ENCODE results near the gene PLEKHF1. TPM values are rescaled to one million over a fixed set of nuclear protein-coding genes. Genes with fewer than 3 reads are reported as not detected.

Gene PLEKHF1
- total and polyA plus RNA-seq, 7 donors, result 5.1 to 119 (median 60.2) TPM

DNA sequence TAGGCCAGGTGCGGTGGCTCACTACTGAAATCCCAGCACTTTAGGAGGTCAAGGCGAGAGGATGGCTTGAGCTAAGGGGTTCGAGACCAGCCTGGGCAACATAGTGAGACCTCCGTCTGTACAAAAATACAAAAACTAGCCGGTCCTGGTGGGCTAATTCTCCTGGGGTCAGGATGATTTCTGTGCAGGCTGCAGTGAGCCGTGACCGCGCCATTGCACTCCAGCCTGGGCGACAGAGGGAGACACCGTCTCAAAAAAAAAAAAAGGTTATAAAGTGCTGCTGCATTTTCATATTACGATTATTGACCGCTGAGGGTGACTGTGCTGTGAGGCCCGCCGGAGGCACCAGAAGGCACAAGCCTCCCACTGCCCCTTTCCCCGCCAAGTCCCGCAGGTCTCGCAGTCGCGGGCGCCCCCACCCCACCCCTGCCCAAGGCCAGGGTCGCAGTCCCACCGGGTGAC lies 477 bp upstream of the PLEKHF1 start:
- Histone ChIP-seq H3K27ac (peak overlapping the region; percentile 86), H3K4me1 (peaks cover 53% of the 10 kb centered on the region), H3K4me3 (peak overlapping the region; percentile 75), H3K36me3 (ENCODE audit: insufficient read depth in 1 of 2, low read depth in 1 of 2) (no peaks in the 10 kb centered on the region), H3K27me3 (ENCODE audit: insufficient read depth in 3 of 3, low read length in 2 of 3) (no peaks in the 10 kb centered on the region), H3K9me3 (no peaks in the 10 kb centered on the region)
- ATAC-seq, result peak in 2 of 4 donors; percentile 23 to 30
- no peak for DNase-seq
- WGBS, 3 donors, result 18 to 30% (median 29%) methylated on average over 18 to 22 of the region's 22 CpGs
- TF ChIP-seq CTCF (IDR thresholded peaks at IDR 0.05), result peak; percentile 32
- intact Hi-C loops (cut with DNase I), result loop anchor here (2.0 to 5.0 kb wide), 2 partner anchors 30 to 53 kb away; partner anchors contain the start of gene C19orf12 (in 1 of the 2)

DNA sequence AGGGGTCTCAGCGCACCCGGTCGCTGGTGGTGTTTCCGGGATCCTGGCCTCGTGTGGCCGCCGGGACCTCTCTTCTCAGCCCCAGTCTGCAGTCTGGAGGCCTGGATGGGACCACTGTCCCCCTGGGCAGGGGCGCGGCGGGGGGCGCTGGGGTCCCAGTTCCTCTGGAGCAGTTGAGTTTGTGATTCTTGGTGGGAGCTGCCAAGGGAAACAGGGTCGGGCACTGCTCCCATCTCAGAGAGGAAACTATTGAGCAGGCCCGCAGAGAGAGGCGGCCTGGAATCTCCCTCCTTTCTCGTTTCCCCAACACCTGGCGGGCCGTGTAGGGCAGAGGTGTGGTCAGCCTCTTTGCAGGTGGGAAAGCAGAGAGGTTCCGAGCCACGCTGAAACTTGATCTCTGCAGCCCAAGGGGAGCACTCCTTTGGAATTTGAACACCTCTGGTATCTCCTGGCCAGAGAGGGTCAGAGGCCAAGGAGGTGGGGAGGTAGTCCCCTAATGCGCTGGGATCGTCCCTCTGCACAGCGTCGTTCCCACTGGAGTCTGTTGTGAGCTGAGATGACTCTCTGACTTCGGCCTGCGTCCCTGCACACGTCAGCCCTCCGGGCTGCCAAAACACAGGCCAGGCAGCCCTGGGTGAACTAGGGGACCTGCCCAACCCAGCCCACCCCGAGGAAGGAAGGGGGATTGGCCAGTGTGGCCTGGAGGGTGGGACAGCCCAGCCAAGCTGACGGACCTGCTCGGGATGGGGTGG lies 741 bp downstream of the PLEKHF1 start:
- intact Hi-C loops (cut with DNase I), result loop anchor here in 1 of 2 donors (2.0 kb wide), 2 partner anchors 29 to 59 kb away; partner anchors contain the start of gene POP4

DNA sequence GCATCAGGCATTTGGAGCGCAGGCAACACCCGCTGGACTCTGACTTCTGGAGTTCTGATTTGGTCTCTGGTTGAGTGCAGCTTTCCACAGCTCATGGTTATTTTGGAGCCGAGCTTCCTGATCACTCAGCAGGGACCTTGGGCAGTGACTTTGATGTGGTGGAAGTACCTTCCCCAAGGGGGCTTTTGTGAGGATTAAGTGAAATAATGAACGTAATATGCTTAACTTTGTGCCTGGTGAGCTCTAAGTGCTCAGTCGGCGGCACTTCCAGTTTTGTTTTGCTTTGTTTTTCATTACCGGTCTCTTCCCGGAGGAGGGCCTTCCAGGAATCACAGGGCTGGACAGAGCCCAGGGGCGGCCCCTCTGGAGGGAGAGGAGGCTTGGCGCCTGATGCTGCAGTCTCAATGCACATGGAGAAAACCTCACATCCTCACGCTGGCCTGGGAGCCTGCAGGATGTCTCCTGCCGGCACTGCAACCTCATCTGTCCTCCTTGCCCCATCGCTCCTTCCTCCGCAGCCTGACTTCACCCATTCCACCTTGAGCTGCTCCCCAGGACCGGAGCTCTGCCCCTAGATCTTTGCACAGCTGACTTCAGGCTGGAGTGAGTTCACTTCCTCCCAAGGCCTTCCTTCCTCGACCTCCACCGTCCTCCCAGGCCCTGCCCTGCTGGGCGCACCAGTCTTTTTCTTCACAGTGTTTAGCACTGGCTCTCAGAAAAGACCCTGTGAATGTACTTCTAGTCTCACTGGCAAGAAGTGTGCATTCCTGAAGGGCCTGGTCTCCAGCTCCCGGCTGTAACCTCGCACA lies 1.5 kb downstream of the PLEKHF1 start:
- no peak for ATAC-seq
- WGBS, 3 donors, result 6 to 7% (median 7%) methylated on average over 20 of the region's 20 CpGs
- DNase-seq, result peak; percentile 82 to 88
- TF ChIP-seq CTCF (IDR thresholded peaks at IDR 0.05), result no peak
- intact Hi-C loops (cut with DNase I), result loop anchor here in 1 of 2 donors (2.0 kb wide), 1 partner anchor 60 kb away; the partner anchor contains the start of gene POP4
- peak overlapping the region; percentile 75 for H3K4me3 ChIP-seq
- no peaks in the 10 kb centered on the region for H3K36me3 ChIP-seq (ENCODE audit: insufficient read depth in 1 of 2, low read depth in 1 of 2)
- peak overlapping the region; percentile 86 for H3K27ac ChIP-seq
- H3K27me3 ChIP-seq (ENCODE audit: insufficient read depth in 3 of 3, low read length in 2 of 3), result no peaks in the 10 kb centered on the region
- H3K9me3 ChIP-seq, result no peaks in the 10 kb centered on the region
- H3K4me1 ChIP-seq, result peaks cover 69% of the 10 kb centered on the region

More for the DNA sequence above, 741 bp downstream of the PLEKHF1 start:
- ATAC-seq (peak; percentile 58 to 73 (median 64)), DNase-seq (peak; percentile 79 to 89)
- H3K4me3 ChIP-seq, result peak overlapping the region; percentile 75
- 1 to 2% (median 1%) methylated on average over 29 to 30 of the region's 30 CpGs for WGBS, 3 donors
- H3K27me3 ChIP-seq (ENCODE audit: insufficient read depth in 3 of 3, low read length in 2 of 3), result no peaks in the 10 kb centered on the region
- H3K4me1 ChIP-seq, result peaks cover 63% of the 10 kb centered on the region
- TF ChIP-seq CTCF (IDR thresholded peaks at IDR 0.05), result no peak
- H3K9me3 ChIP-seq, result no peaks in the 10 kb centered on the region
- no peaks in the 10 kb centered on the region for H3K36me3 ChIP-seq (ENCODE audit: insufficient read depth in 1 of 2, low read depth in 1 of 2)
- peak overlapping the region; percentile 86 for H3K27ac ChIP-seq

DNA sequence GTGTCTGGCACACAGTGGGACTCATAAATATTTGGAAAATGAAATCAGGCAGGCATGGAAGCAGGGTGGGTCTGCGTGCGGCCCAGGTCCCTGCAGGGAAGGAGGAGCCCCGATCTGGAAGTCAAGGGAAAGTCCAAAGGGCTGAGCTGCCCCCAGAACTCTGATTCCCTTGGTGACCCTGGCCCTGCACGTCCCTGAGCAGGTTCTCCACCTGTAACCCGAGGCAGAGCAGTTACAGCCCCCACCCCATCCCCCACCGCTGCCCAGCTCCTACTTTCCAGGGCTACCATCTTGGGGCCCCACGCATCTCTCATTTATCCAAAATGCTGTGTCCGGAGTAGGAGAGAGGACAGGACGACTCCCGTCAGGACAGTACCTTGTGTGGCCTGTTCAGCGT lies 2.1 kb downstream of the PLEKHF1 start:
- peak overlapping the region; percentile 75 for H3K4me3 ChIP-seq
- H3K4me1 ChIP-seq, result peaks cover 71% of the 10 kb centered on the region
- intact Hi-C loops (cut with DNase I), result loop anchor here in 1 of 2 donors (2.0 kb wide), 1 partner anchor 61 kb away; the partner anchor contains the start of gene POP4
- H3K27ac ChIP-seq, result peak overlapping the region; percentile 86
- TF ChIP-seq CTCF (IDR thresholded peaks at IDR 0.05), result no peak
- no peak for ATAC-seq
- H3K27me3 ChIP-seq (ENCODE audit: insufficient read depth in 3 of 3, low read length in 2 of 3), result no peaks in the 10 kb centered on the region
- H3K36me3 ChIP-seq (ENCODE audit: insufficient read depth in 1 of 2, low read depth in 1 of 2), result no peaks in the 10 kb centered on the region
- H3K9me3 ChIP-seq, result no peaks in the 10 kb centered on the region
- 37 to 48% (median 42%) methylated on average over 11 of the region's 11 CpGs for WGBS, 3 donors
- DNase-seq, result no peak
